AG04449 (cell line): ENCODE data around the gene SIRT4.

Experiments used
- CTCF ChIA-PET: fragments of 350-600 bp; formaldehyde crosslinking; extraction: SDS; loops from one replicate; lab custom pipeline; 2021; ENCODE audit warnings: antibody characterized with exemption; lab: Yijun Ruan, JAX
- POLR2A ChIA-PET: fragments of 400-600, 350-600 bp; formaldehyde crosslinking; extraction: SDS; loops from one replicate; lab custom pipeline; 2020; ENCODE audit warnings: antibody characterized with exemption, inconsistent platforms; lab: Yijun Ruan, JAX
- DNase-seq: peaks from one replicate; pipeline ENCODE4 v3.0.0-alpha.2; 2010; ENCODE audit warnings: low read depth, low spot score
- H3K4me3 ChIP-seq: 2 replicates; pipeline ENCODE4 v1.5.1; 2011; ENCODE audit warnings: low read depth, mild to moderate bottlenecking, control low read depth, low read length
- TF ChIP-seq, protein P1 (sequence below): IDR thresholded peaks from one replicate; pipeline ENCODE4 v1.5.1; 2011; ENCODE audit warnings: mild to moderate bottlenecking, moderate library complexity, low read length, control low read depth, inconsistent platforms; ENCODE audit not compliant: insufficient read depth; ENCODE audit errors: missing control alignments

SIRT4 gene

DNA sequence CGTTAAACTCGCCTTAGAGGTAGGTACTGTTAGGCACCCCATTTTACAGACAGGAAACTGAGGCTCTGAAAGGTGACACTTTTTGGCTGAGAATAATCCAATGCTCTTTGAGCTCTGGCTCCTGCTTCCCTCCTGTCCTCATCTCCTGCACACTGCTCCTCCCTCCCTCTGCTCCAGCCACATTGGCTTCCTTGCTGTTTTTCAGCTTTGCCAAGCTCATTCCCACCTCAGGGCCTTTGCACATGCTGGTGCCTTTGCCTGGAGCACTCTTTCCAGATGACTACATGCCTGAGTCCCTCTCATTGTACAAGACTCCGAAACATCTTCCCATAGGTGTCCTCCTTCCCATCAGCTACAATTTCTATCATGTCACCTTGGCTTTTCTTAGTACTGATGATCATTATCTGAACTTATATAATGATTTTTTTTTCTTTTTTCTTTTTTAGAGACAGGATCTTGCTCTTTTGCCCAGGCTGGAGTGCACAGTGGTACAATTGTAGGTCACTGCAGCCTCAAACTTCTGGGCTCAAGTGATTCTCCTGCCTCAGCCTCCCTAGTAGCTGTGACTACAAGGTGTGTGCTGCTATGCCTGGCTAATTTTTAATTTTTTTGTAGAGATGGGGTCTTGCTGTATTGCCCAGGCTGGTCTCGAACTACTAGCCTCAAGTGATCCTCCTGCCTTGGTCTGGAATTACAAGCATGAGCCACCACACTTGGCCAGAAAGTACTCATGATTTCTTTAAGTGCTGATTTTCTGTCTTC lies 51.6 kb downstream of the SIRT4 start:
- no peak overlapping the region for H3K4me3 ChIP-seq
- ChIA-PET POLR2A (no interaction called here), CTCF (interaction anchor here (0.7 to 11.0 kb wide), 14 partner anchors 9 to 295 kb away, joined by 3 to 160 read pairs (median 4); no protein-coding TSS in a partner anchor)
- DNase-seq, result no peak
- TF ChIP-seq, protein P1, sequence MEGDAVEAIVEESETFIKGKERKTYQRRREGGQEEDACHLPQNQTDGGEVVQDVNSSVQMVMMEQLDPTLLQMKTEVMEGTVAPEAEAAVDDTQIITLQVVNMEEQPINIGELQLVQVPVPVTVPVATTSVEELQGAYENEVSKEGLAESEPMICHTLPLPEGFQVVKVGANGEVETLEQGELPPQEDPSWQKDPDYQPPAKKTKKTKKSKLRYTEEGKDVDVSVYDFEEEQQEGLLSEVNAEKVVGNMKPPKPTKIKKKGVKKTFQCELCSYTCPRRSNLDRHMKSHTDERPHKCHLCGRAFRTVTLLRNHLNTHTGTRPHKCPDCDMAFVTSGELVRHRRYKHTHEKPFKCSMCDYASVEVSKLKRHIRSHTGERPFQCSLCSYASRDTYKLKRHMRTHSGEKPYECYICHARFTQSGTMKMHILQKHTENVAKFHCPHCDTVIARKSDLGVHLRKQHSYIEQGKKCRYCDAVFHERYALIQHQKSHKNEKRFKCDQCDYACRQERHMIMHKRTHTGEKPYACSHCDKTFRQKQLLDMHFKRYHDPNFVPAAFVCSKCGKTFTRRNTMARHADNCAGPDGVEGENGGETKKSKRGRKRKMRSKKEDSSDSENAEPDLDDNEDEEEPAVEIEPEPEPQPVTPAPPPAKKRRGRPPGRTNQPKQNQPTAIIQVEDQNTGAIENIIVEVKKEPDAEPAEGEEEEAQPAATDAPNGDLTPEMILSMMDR, result no peak

- TF ChIP-seq, protein P1, result peak; percentile 83
- ChIA-PET CTCF (interaction anchor here (0.7 to 11.0 kb wide), 19 partner anchors 8 to 118 kb away, joined by 3 to 160 read pairs (median 4); partner anchors contain the start of gene SRSF9), POLR2A (no interaction called here)
- peak; percentile 42 for DNase-seq
- H3K4me3 ChIP-seq, result no peak overlapping the region
These were observed 54.5 kb downstream of the SIRT4 start for GRCh38 chr12:120356567-120357030.

GRCh38 chr12:120357104-120357503 lies 55.0 kb downstream of the SIRT4 start:
- TF ChIP-seq, protein P1, result no peak
- no peak for DNase-seq
- H3K4me3 ChIP-seq, result no peak overlapping the region
- ChIA-PET CTCF (interaction anchor here (0.7 to 11.0 kb wide), 20 partner anchors 8 to 289 kb away, joined by 3 to 160 read pairs (median 4); partner anchors contain the start of gene SRSF9), POLR2A (no interaction called here)

GRCh38 chr12:120358412-120359100 lies 56.4 kb downstream of the SIRT4 start:
- CTCF ChIA-PET, result interaction anchor here (1.2 to 11.0 kb wide), 3 partner anchors 9 to 72 kb away, joined by 3 to 160 read pairs (median 4); no protein-coding TSS in a partner anchor
- H3K4me3 ChIP-seq, result no peak overlapping the region
- POLR2A ChIA-PET, result no interaction called here
- DNase-seq, result no peak
- TF ChIP-seq, protein P1, result no peak

- TF ChIP-seq, protein P1, result no peak
- H3K4me3 ChIP-seq, result no peak overlapping the region
- no peak for DNase-seq
- CTCF ChIA-PET, result interaction anchor here (0.6 to 11.0 kb wide), 4 partner anchors 8 to 115 kb away, joined by 3 to 160 read pairs (median 4); no protein-coding TSS in a partner anchor
- POLR2A ChIA-PET, result no interaction called here
These were observed 57.0 kb downstream of the SIRT4 start for GRCh38 chr12:120359128-120359527.
